ENCODE measurements around the gene AMD1.
A peak's percentile ranks its signal among the peaks of the same experiment; 100 is the strongest.
"Not testable (repeated sequence)": the region's sequence is repeated elsewhere in the genome, so short reads cannot be mapped to it uniquely, and the experiment has no call there.

AMD1 gene

GRCh38 chr6:110900028-110900598, 25.5 kb downstream of the AMD1 start:
- no peak for DNase-seq (ENCODE audit: low read depth)
- H3K4me3 ChIP-seq (ENCODE audit: low read length) = no peak overlapping the region
- no peak for TF ChIP-seq CTCF (conservative IDR thresholded peaks at IDR 0.05; ENCODE audit: low read depth, low read length)

DNA sequence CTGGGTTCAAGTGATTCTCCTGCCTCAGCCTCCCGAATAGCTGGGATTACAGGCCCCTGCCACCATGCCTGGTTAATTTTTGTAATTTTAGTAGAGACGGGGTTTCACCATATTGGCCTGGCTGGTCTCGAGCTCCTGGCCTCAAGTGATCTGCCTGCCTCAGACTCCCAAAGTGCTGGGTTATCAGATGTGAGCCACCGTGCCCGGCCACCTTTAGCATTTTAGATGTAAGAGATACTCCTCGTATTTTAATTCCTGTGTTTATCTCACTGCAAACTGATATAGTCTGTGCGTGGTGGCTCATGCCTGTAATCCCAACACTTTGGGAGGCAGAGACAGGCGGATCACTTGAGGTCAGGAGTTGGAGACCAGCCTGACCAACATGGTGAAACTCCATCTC, 27.0 kb downstream of the AMD1 start:
- not testable (repeated sequence) for DNase-seq (ENCODE audit: low read depth); H3K4me3 ChIP-seq (ENCODE audit: low read length)

DNA sequence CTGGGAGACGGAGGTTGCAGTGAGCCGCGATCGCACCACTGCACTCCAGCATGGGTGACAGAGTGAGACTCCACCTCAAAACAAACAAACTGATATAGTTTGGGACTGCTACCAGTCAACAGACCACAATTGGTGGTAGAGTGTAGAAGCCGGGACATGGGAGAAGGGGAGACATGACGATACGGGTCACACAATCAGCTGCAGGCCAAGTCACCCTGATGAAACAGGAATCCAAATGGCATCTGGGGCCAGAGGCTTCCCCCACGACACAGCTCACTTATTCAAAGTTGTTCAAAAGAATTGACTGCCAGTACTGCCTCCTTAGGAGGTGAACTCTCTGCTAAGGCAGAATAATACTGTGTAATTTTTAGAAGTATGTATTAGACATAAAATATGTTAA, 27.5 kb downstream of the AMD1 start:
- no peak for TF ChIP-seq CTCF (conservative IDR thresholded peaks at IDR 0.05; ENCODE audit: low read depth, low read length)
- no peak overlapping the region for H3K4me3 ChIP-seq (ENCODE audit: low read length)
- DNase-seq (ENCODE audit: low read depth) = no peak

DNA sequence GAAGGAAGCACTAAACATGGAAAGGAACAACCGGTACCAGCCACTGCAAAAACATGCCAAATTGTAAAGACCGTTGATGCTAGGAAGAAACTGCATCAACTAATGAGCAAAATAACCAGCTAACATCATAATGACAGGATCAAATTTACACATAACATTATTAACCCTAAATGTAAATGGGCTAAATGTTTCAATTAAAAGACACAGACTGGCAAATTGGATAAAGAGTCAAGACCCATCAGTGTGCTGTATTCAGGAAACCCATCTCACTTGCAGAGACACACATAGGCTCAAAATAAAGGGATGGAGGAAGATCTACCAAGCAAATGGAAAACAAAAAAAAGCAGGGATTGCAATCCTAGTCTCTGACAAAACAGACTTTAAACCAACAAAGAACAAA, 31.7 kb downstream of the AMD1 start:
- H3K4me3 ChIP-seq (ENCODE audit: low read length); DNase-seq (ENCODE audit: low read depth): not testable (repeated sequence)

DNA sequence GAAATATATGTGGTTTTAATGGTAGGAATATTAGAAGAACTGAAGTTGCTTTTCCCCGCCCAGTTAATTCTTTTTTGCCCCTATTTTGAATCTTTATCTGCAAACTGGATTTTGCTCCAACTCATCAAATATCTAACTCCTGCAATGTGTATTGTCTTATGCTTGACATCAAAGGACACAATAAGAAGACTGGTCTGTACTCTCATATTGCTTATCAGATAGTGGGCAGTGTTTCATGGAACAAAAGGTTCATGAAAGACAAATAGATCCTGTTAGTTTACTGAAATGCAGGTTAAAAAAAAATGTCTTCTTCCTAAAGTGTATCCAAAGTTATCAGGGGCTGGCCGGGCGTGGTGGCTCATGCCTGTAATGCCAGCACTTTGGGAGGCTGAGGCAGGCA, 56.2 kb downstream of the AMD1 start:
- no peak for DNase-seq (ENCODE audit: low read depth)
- no peak for TF ChIP-seq CTCF (conservative IDR thresholded peaks at IDR 0.05; ENCODE audit: low read depth, low read length)
- H3K4me3 ChIP-seq (ENCODE audit: low read length) = no peak overlapping the region

- no peak overlapping the region for H3K4me3 ChIP-seq (ENCODE audit: low read length)
- peak; percentile 18 for DNase-seq (ENCODE audit: low read depth)
- TF ChIP-seq CTCF (conservative IDR thresholded peaks at IDR 0.05; ENCODE audit: low read depth, low read length) = no peak
Measured at GRCh38 chr6:110933912-110934311, 59.3 kb downstream of the AMD1 start.

DNA sequence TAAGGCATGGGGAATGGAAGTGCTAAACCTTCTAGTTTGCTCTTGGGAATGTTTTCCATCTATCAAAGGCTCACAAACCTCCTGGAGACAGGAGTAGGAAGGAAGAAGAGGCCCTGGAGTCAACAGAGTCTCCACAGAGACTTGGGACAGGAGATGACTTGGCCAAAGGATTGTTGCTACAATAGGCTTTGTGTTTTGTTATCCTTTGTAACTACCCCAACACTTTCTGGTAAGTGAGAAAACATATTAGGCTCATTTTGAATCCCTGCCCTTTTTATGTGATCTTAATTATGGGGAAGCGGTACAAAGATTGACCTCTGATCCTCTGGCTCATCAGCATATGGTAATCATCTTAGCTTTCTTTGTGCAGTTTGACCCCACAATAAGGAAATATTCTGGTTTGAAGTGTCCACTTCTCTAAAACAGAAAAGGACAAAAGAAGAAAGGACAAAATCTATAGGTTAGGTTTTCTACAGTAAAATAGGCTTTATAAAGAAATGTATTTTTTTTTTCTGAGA, 59.9 kb downstream of the AMD1 start:
- no peak overlapping the region for H3K4me3 ChIP-seq (ENCODE audit: low read length)
- TF ChIP-seq CTCF (conservative IDR thresholded peaks at IDR 0.05; ENCODE audit: low read depth, low read length) = no peak
- no peak for DNase-seq (ENCODE audit: low read depth)

DNA sequence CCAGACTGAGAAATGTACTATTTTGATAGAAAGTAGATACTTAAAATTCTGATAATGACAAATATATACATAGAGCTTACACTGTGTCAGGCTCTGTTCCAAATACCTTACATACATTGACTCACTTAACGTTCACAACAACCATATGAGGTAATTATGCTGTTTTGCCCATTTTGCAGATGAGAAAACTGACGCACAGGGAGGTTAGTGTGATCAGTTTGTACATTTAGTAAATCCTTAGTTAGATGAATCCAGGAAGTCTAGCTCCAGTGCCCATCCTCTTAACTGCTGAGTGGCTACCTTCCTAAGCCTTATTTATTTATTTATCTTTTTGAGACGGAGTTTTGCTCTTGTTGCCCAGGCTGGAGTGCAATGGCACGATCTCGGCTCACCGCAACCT, 60.6 kb downstream of the AMD1 start:
- DNase-seq (ENCODE audit: low read depth) = no peak
- no peak for TF ChIP-seq CTCF (conservative IDR thresholded peaks at IDR 0.05; ENCODE audit: low read depth, low read length)
- H3K4me3 ChIP-seq (ENCODE audit: low read length) = no peak overlapping the region
